Right hindlimb (tissue), 1 donor: ENCODE results near the gene NTS.

Experiments
- DNase-seq: peaks from one replicate; pipeline ENCODE4 v3.0.0-alpha.2; 2018

The NTS gene, protein sequence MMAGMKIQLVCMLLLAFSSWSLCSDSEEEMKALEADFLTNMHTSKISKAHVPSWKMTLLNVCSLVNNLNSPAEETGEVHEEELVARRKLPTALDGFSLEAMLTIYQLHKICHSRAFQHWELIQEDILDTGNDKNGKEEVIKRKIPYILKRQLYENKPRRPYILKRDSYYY

DNA sequence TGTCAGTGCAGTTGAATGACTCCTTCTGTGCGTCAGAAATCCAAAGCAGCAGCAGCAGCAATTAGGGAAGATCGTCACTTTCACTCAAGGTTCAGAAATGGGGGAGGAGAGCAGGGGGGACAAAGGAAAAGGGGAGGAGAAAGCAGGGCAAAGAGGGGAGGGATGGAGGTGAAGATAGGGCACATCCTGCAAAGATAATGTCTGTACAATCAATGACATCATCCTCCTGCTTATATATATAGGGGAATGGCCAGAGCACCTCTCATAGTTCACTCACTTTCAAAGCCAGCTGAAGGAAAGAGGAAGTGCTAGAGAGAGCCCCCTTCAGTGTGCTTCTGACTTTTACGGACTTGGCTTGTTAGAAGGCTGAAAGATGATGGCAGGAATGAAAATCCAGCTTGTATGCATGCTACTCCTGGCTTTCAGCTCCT lies at the start of gene NTS:
Gene NTS, plus strand, starts transcription at position 265 of the 431 bp plus-strand sequence. Its CDS starts 109 bp downstream, at position 374.
- no peak for DNase-seq

DNA sequence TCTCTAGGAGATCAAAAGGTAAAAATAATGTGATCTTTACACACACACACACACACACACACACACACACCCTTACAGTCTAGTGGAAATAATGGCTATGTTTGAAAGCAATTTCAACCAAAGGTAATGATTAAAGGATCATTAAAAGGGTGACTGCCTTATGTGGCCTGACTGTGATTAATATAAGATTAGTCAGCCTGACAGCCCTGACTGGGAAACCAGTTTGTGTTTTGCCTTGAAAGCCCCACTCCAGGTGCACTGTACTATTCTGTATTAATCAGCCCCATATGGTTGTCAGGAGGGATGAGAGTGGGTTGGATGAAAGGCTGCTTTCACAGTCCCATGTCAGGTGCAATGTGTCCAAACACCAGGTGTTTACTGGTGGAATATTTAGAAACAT lies 48.3 kb upstream of the NTS start:
- DNase-seq, result no peak

DNA sequence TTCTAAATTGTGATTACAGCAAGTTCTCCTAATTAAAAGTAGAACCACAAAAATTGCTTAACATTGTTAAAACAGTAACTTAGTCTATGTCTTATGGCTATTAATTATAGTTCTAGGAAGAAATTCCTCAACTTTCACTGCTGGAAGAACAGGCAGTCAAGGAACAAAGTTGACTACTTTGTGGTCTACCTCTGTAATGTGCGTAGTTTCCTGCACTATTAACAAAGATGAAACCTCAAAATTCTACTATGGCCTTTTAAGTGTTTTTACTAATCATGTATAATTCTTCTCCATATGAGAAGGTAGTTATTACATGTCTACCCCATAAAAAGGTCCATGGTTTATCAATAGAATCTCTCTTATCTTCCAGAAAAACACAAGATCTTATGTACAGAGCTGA lies 45.5 kb upstream of the NTS start:
- DNase-seq, result no peak

DNA sequence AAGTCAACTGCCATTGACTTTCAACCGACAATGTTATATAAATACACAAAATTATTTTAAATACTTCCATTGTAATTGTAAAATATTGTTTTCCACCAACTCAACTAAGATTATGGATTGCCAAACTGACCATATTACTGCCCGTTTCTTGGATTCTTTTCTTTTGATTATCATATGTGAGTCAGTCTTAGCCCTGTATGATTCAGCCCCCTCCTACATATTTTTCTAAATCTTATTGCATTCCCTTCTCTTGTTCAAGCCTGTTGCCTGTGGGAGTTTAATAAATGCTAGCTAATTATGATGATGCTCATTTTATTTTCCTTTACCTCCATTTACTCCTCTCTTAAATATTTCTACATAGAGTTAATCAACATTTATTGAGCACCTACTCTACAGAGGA lies 44.7 kb upstream of the NTS start:
- no peak for DNase-seq

DNA sequence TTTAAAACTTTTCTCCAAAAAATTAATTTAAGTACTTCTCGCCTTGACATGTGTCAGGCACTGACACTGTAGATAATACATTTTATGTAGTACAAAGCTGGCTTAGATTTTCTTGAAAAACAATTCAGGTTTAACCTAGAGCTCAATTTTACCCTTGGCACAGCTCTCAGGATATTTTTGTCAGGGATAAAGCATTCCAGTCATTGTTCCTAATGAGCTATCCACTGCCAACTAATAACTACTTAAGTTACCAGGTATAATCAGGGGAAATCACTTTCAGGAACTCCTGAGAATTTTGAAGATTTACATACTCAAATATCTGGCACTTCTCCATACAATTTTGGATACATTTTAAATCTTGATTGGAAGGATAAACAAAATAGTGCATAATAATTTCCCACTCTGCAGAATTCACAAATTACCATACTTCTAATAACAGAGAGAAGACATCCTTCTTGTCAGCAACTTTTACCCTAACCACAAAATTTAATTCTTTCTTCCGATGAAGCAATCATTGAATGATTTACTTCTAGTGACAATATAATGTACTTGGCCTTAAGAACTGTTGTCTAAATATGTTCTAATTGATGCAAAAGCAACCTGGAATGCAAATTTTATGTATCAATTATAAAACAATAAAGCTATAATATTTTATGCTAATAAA lies 42.6 kb upstream of the NTS start:
- no peak for DNase-seq

DNA sequence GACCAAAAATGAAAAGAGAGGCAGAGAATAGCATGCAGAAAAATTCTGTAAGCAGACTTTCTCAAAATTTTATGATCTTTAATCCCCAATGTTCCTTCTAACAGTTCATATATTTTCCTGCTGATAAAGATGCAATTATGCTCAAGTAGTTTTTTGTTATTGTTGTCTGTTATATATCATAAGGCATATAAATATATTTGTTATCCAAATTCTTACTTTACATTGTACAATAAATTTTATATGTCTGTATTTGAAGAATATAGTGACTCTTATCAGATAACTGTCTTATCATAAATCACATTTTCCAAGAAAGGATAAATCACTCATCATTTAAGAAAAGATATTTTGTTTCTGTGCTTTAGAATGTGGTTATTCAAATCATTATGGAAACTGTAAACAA lies 40.5 kb upstream of the NTS start:
- no peak for DNase-seq

DNA sequence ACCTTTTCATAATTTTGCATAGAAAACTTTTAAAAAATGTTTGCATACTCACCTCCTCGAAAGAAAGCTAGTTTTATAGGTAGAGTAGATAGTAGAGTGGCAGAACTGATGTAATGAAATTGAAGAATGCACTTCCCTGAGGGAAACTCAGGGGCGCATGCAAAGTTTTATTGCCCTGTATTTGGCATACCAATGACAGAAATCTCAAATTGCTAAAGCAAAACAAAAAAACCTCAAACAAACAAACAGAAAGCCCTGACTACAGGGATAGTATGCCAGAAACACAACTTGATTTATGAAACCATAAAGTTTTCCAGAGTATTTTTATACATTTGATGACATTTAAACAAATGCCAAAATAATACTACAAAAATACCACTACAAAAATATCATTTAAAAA lies 39.7 kb upstream of the NTS start:
- no peak for DNase-seq

DNA sequence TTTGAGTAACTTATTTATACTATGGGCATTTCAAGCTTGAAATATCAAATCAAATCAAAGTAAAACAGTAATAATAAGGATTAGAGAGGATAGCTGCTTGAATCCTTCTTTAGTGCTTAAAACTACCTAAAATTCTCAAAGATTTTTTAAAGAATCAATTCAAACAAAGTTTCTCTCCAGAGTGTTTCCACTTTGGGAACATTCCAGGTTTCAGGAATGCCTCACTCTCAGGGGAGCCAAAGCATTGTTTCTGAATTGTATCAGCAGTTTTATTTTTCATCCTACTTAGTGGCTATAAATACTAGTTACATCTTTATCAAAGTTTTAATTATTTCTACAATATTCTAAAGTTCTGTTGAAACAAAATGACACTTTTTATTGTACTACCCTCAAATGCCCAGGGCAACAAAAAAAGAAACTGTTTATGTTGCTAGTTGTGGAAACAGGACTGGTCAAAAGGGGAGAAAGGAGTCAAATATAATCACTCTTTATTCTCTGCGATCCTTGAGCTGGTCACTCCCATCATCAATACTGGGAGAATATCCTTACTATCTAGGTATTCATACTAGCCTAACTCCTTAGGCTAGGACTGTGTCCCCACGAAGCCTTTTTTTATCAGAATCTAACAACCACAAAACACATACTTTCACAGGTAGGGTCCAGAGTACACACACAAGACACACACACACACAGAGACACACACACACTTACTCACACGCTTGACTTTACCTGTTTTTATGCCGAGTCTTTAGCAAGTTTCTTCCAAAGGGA lies 38.5 kb upstream of the NTS start:
- no peak for DNase-seq

DNA sequence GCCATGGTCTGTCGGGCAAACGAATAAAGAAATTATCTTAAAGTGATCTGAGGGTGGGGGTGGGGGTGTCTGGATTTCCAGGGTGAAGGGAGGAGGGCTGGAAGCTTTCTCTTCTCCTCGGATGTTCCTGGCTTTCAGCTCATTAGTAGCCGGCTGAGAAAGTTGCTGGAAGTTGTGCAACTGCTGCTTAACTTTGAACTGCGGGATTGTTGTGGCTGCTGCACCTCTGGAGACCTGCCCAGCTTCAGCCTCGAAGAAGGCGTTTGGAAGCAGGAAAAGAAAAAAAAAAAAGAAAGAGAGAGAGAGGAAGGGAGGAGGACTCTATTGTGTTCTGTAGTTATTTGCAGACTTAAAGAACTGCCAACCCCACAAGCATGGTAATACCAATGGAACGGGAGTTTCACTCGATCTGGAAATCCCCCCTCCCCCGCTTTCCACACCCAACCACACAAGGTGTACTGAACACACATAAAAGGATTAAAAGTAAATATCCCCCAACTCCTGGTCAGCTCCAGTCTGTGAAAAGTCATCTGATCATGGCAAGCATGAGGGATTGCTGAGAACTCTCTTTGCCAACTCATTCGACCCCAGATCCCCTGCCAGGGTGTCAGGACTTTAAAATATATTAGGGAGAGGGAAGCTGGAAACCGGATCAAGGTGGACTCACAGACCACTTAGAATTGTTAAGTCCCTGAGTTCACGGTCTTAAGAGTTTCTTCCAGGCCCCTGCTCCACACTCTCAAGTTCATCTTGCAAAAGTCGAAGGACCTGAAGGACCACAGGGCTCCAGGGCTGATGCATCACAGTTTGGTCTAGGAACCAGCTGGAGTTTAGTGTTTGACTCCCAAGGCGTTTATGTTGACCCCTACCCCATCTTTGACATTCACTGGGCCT lies 37.7 kb upstream of the NTS start, which contains the start of gene RASSF9:
Gene RASSF9, minus strand, starts transcription at position 213 of the 894 bp plus-strand sequence. Its CDS starts 208 bp downstream, at position 5.
- peak; percentile 70 for DNase-seq

DNA sequence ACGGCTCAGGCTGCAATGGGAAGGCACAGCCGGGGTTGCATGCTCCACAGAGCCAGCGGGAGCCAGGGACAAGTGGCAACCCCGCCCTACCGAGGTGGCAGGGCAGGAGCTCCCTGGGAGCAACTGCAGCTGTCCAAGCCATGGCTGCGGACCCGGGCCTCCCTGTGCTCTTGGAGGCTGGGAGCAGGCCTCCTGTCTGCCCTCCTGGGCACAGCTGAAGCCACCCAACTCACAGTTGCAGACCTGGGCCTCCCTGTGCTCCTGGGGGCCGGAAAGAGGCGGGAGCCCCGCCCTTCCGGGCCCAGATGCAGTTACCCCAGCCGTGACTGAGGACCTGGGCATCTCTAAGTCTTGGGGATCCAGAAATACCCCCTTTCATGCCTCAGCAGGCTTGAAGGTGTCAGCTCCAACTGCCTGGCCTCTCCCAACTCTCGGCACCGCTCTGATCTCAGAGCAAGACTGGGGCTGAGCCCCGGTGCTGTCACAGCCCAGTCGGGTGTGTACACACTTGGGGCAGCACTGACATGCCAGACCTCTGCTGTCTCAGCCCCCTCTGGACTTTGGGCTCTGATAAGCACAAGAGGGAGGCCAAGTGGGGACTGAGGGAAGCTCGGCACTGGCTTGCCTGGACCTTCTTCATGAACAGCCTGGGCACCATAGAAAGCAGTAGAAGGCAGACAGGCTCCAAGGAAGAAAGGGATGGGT lies 30.3 kb upstream of the NTS start:
- no peak for DNase-seq

DNA sequence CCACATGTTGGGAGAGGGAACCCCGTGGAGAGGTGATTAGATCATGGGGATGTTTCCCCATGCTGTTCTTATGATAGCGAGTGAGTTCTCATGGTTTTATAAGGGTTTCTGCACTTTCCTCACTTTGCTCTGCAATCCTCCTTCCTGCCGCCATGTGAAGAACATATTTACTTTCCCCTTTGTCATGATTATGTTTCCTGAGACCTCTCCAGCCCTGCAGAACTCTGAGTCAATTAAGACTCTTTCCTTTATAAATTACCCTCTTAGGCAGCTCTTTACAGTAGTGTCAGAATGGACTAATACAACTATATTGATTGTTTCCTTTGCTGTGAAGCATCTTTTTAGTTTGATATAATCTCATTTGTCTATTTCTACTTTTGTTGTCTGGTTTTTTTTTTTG lies 24.8 kb upstream of the NTS start:
- no peak for DNase-seq

DNA sequence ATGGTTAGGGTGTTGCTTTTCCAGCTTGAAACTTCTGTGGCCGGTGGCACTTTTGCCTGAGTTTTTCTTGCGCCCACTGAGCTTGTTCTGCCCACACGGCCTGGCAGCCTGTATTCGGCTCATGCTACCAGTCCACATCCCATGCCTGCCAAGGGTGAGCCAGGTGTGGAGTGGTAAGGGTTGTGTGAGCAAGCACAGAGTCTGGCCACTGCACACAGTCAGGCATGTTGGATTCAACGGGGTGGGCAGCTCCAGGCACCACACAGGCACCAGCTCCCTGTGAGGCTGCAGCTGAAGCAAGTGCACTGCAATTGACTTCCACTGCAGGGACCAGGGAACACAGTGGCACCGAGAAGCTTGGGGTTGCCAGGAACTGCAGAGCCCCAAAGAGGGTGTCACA lies 18.8 kb upstream of the NTS start:
- no peak for DNase-seq

DNA sequence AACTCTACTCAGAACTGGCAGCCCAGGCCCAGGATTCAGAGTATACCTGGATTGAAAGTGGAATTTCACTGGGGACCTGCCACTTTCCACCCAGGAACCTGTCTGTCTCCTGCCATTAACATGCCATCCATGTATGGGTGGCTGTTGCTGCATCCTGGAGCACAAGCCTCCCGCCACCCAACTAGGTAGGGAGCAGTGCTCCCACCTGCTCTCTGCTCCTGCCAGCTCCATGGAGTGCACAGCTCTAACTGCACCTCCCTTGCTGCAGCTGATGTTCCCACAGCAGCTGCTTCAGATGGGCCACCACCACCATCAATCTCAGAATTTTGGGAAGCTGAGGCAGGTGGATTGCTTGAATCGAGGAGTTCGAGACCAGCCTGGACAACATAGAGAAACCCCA lies 17.1 kb upstream of the NTS start:
- no peak for DNase-seq

DNA sequence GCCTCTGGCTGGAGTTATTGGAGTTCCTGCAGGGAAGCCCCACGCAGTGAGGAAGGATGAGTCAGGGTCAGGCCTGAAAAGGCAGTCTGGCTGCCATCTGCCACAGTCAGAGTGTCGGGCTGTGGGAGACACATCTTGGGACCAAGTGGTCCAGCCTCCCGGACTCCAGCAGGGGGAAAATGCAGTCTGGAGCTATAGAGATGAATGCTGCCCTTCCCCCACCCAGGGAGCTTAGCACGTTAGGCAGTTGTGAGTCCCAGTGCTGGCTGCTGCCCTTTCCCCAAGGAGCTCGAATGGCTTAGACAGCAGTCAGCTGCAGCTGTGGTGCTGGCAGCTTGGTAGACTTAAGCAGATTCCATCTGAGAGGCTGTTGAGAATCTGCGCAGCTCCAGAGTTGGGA lies 8.2 kb upstream of the NTS start:
- DNase-seq, result no peak

DNA sequence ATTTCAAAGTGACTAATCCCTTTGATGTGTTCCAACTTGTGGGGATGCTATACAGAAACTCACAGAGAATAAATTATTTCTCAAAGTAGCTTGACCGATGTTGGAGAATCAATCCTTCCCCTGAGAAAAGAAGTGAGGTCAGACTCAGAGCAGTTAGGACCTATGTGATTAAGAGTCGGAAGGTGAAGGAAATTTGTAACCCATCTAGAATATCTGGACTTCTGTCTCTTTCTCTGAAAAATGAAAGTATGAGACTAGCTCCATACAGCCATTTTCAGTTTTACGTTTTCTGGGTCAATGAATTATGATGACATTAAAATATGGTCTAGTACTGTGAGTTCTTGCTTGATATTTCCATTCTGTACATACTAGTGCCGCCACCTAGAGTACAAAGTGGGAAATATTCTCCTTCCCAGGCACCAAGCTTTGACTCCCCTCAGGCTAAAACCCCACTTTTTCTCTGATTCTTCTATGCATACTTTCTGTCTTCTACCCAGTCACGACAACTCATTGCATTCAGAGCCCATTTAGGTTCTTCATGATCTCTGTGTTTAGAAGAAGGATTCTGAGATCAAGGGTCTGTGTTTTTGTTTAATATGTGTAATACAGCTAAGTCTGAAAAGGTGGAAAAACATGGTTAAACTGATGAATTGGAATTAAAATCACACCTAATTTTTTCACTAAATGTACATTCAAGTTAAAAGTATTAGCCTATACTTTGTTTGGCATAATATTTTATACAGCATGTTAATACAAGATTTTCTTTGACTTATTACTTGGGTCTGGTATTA lies 6.9 kb upstream of the NTS start:
- DNase-seq, result peak; percentile 50

DNA sequence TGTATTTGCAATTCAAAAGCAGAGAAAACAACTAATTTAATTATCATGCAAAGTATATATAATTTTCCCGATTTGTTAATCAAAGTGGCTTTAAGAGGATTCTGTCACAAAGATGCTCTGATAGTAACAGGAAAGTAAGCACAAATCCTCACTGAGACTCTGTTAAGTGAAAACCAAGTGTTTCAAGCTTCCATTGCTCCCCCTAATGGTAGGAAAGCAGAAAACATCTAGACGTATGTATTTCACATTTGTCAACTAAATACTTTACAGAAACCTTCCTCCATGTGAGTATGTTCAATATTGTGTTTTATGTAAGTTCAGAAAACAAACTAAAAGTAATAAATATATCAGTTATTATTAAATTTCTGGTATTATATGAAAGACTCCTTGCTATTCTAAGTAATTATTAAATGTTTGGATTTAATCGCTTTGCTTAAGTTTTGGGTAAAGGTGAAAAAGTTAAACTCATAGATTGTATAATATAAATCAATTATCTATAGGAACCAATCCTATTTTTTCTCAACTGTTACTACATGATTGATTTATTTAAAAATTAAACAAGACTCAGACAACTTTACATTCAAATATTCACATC lies 1.5 kb upstream of the NTS start:
- DNase-seq, result no peak

DNA sequence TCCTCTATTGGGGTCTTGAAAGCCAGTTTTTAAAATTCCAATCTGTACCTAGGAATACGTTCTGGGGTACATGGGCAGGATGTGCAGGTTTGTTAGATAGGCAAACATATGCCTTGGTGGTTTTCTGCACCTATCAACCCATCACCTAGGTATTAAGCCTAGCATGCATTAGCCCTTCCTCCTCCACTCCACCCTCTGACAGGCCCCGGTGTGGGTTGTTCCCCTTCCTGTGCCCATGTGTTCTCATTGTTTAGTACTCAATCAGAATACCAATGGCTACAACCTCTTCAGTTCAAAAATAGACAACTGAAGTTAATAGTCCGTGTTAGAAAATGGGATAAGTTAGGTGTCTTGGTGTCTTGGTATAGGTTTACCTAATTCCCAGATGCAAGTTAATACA lies 3.4 kb downstream of the NTS start:
- no peak for DNase-seq

DNA sequence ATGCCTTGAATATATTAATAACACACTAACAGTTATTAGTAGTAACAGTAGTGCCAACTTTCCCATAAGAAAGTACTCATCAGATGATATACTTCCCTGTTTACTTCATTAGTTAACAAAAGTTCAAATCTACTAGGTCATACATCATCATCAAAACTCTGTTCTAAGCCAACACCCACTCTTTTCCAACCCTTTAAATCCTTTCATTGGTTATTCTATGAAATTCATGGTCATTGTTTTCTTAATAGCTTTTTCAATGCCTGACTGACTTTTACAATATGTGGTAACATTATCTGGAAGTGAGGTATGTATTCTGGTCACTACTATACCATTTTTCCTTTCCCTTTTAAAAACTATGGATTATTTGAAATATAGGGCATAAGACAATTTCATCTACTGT lies 9.7 kb downstream of the NTS start:
- no peak for DNase-seq

DNA sequence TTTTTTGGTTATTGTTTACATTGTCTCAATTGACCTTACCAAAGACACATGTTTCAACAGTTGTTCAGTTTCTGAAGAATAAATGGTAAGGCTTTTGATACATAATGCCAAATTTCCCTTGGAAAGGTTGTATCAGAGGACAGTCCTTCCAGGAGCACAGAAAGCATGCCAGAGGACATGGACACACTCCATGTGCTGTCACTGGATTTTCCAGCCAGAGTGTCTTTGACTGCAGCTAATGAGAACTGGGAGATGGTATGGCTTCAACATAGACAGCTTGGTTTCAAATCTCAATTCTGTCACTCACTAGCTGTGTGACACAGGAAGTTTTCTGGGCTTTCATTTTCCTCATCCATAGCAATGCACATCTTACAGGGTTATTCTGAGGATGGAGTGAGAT lies 20.6 kb downstream of the NTS start:
- DNase-seq, result no peak

DNA sequence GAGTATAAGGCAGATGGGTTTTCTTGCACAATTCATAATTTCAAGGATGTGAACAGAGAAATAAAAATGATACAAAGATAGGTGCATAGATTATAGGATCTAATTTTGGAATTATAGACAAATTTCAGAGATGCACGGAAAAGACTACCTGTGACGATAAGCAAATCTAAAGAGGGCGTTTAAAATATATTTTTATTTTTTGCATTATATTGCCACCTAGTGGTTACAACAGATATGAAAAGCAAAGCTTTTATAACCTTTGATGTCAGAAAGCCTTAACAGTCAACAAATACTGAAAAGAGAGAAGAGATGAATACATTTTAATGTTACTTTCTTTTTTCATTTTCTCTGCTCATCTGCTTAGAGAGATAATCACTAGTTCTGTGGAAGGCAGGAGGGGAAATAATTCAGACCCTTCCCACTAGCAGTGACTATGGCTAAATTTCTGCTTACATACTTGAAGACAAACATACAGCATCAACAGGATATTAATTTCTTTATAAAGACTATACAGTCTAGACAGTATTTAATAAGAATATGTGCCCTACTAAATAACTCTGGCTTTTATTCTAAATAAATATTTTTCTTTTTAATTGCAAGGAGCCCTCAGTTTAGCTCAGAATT lies 46.3 kb downstream of the NTS start:
- no peak for DNase-seq
